Fibroblast of skin of left biceps (primary cell): ENCODE data around the gene ING3.
"Not testable (repeated sequence)": the region's sequence is repeated elsewhere in the genome, so short reads cannot be mapped to it uniquely, and the experiment has no call there.

Source experiments
- DNase-seq, 2 experiments: peaks; one replicate each; pipeline ENCODE4 v3.0.0-alpha.2; 2013; ENCODE audit warnings: low read depth in 2 of 2

The ING3 gene

DNA sequence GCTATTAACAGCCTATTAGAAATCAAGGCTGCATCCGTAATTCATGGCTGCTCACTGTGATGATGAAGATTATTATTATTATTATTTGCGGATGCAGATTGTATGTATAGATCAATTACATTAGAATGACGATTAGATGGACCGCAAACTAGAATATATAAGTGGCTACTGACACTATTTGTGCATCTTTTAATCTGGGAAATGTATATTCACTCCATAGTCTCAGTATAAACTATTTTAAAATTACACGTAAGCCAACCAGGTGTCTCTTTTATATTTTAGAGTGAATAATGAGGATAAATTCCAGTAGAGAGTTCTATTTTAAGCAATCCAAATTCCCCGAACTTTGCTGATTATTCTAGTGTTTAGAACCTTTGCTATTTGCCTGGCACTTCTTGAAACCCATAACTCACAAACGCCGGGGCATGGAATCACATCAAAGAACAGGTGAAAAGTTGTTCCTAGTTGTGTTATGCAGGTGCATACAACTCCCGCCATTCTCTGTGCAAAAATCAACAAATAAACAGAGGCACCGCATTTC is 509 bp upstream of the ING3 start:
- no peak for DNase-seq

DNA sequence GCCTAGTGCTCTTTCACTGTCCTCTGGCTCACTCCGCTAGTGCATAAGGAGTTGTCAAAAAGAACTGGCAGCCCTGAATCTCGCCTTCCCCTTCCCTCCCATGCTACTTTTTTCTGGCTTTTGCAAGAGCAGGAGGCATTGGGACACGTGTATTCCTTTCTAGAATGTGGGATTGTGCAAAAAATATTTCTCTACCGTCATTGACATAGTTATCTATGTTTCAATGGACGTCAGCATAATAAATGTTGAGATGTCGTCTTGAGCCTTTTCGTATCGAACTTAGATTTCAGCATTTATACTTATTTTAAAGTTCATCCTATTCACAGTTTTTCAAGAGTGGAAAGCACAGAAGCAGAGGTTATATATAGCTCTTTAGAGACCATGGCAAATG is 727 bp downstream of the ING3 start:
- no peak for DNase-seq

DNA sequence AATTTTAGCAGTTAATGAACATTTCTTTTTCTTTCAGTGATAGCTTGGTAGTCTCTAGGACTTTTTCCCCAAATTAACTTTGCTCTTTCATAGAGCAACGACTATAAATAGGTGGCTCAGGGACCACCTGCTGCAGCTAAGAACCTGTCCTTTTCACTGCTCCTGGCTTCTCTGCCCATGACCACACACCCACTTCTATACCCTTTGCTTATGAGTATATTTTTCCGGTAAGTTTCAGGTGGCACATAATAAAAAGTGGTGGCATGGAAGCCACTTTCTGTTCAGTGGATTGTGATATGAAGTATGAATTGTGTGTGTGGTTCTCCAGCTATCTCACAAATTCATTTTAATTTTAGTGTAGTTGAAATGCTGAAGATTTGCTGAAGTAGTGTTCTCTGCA is 1.2 kb downstream of the ING3 start:
- no peak for DNase-seq

DNA sequence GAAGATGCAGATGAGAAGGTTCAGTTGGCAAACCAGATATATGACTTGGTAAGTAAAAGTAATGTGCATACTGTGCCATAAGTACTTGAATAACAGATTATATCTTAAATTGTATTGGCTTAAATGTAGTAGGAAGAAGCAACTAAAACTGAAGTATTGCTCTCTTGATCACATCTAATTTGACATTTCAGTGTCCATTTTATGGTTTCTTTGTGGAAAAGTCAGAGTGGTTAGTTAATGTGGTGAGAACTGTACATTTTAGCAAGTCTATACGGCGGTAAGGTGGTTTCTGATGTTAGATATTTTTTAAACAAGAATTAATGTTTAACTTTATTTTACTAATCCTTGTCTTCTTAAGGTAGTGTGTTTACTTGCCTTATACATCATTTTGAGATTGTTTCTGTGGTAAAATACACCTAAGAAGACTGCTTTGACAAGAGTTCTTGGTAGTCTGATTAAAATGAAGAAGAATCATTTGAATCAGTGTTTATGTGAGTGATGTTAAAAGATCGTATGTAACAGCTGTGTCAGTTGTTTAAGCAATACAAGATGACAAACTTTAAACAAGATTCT is 5.1 kb downstream of the ING3 start:
- DNase-seq = no peak

DNA sequence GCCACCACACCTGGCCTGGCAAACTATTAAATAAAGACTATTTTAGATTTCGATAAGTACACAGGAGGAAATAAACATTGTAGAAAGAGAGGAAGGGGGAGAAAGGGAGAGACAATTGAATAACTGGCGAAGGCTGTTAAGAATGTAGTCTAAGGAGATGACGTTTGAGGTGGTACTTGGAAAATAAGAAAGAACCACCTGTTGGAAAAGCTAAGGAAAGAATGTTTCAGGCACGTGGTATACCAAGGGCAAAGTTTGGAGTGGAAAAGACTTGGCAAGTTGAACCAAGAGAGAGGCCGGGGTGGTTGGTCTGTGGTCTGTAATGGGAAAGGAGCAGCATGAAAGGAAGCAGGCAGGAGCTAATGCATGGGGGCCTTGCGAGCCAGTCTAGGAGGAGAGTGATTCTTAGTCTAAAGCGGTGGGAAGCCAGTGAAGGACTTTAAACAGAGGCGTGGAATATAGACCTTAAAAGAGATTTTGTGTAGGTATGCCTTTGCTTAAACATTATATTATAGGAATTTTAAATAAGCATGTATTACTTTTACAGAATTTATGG is 9.4 kb downstream of the ING3 start:
- no peak for DNase-seq

DNA sequence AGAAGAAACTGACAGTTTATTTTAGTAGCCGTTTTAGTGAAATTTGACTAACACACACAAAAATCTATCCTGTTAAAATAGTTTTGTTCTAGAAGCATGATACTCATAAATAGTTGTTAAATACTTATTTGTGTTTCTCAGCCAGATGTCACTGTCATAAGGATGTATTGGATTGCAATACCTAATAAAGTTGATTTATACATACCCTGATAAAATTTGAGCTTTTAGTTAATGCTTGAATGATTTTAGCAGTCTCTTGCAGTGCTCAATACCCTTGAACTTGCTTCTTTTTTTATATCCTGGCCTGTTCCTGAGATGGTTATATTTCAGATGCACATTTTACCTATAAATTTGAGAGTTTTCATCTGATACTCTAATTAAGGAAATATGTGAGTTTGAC is 10.1 kb downstream of the ING3 start:
- DNase-seq = no peak

DNA sequence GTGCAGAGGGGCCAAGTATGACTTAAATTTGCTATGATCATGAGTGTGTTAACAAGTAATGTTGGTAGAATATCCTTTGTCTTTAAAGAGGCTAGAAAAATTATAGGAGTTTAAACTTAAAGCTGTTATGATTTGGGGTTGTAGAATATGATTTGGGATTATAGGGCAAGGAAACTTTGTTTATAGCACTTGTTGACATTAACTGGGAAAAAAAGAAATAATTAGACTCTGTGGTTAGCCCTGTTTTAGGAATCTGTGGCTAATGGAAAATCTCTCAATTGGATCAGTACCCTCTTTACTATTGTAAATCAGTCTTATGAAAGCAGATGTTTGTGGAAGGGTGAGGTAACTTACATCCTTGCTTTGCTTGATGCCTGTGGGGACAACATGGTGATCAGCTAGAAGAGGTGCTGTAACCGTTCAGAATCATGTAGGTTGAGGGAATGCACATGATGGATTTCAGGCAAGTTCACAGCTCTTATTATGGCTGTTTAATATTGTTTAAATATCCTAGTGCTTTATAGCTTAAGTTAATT is 11.1 kb downstream of the ING3 start:
- no peak for DNase-seq

DNA sequence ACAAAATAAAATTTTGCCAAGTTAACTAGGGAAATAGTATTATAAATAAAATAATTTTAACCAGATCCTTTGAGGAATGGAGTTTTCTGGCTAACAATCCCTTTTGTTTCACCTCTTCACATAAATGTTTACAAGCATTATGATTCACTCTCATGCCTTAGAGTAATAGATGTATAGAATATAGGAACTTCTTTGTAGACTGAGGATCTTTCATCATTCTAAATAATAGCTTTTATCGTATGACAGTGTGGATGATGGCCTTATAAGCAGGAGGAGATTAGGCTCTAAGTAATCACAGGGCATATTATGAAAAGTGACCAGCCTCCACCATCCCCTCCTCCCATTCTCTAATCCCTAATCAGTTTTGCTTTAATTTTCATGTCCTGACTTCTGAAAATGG is 13.5 kb downstream of the ING3 start:
- DNase-seq = no peak

DNA sequence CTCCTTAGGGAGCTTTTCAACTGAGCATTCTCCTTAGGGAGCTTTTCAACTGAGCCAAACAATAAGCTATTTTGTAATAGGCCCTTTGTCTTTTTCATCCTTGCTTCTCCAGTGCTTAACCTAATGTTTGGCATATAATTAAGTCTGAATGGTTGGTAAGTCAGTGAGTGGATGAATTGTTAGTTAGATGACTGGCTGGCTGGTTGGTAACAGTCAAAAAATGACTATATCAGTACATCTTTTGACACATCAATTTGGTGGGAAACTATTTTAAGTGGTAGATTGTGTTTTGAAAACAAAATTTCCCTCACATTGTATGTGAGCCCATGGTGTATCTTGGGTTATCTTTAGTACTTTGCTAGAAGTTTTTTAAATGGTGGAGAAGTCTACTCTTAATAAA is 16.4 kb downstream of the ING3 start:
- no peak for DNase-seq

DNA sequence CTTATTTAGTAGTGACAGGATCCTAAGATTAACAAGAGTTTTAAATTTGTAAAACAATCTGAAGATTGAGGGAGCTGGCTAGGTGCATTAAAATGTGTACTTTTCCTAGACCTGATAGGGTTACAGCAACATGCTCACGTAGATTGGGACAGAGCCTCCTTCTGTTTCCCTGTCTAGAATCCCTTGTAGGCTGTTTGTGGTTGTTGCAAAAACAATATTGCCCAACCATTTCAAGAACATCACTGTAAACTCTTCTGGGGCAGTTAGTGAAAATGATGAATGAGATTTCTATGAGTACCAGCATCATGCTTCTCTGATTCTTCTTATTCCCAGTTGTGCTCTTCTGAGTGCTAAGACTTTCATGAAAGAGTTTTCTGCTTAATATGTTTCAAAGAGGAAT is 23.3 kb downstream of the ING3 start:
- no peak for DNase-seq

DNA sequence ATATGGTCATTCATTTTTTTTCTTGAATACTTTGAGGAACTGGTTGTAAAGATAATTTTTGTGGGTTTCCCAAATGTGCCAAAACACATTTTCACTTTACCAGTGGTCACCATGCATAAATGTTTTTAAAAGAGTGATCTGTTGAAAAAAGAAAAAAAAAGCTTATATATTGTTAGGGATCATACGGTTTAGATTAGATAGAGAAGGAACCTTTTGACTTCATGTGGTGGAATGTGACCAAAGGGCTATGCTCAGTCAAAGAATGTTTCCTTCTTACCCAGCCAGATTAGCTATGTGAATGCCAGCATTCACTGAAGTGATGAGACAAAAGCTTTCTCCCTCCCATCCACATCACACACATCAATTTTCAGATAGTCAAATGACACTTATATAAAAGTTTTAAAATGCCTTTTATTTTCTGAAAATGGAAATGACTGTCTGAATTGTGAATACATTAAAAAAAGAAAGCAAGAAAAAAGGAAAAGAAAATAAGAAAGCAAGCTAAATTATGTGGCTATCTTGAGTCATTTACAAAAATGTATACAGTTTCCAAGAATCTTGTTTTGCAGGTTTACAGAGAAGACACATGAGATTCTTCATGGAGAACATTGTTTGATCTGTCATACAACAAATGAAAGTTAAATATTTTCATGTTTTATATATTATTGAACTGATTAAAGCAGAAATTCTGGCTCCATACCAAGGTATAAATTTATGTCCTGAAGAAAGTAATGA is 29.4 kb downstream of the ING3 start:
- peak in 1 of 2 experiments; percentile 21 for DNase-seq

DNA sequence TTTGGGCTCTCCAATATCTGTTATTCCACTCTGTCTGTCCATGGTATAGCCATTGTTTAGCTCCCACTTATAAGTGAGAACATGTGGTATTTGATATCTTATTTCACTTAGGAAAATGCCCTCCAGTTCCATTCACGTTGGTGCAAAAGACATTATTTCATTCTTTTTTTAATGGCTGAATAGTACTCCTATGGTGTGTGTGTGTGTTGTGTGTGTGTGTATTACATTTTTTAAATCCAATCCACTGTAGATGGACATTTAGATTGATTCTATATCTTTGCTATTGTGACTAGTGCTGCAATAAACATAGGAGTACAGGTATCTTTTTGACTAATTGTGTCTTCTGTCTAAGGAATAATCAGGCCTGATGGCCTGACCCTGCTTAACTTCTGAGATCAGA is 30.5 kb downstream of the ING3 start:
- no peak for DNase-seq

DNA sequence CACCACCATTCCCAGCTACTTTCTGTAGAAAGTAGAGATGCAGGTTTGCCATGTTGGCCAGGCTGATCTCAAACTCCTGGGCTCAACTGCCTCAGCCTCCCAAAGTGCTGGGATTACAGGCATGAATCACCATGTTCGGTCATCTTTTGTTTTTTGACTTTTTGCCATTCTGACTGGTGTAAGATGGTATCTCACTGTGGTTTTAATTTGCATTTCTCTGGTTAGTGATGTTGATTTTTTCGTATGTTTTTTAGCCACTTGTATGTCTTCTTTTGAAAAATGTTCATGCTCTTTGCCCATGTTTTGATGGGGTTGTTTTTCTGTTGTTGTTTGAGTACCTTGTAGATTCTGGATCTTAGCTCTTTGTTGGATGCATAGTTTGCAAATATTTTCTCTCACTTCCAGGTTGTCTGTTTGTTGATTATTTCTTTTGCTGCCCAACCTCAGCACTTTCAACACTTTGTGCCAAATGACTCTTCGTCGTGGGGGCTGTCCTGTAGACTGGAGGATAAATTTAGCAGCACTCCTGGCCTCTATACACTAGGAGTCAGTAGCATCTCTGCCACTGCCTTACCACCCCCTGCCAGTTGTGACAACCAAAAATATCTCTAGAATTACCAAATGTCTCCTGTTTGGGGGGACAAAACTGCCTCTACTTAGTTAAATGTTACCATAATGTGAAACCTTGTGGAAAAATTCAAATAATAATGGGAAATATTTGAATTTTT is 31.5 kb downstream of the ING3 start:
- DNase-seq = peak; percentile 23 to 34

DNA sequence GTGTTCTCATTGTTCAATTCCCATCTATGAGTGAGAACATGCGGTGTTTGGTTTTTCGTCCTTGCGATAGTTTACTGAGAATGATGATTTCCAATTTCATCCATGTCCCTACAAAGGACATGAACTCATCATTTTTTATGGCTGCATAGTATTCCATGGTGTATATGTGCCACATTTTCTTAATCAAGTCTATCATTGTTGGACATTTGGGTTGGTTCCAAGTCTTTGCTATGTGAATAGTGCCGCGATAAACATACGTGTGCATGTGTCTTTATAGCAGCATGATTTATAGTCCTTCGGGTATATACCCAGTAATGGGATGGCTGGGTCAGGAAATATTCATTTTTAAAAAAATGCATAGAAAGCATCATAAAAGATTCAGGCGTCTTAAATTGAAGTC is 33.0 kb downstream of the ING3 start:
- DNase-seq = not testable (repeated sequence)

DNA sequence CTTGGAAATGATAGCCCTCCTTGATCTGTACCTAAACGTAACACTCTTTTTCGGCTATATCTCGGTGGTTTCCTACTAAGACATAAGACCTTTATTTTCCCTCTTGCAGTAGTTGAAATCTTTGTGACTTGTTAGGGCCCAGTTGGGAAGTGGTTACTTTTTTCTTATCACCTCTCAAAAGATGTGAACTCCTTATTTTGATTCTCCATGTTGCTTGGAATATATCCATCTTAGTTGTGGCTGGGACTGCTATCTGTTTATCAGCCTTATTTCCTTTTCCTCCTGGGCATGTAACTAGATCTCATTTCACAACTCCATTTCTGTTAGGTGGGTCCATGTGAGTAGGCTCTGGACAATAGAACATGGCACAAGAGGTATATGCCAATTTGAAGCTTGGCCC is 33.8 kb downstream of the ING3 start:
- DNase-seq = no peak

DNA sequence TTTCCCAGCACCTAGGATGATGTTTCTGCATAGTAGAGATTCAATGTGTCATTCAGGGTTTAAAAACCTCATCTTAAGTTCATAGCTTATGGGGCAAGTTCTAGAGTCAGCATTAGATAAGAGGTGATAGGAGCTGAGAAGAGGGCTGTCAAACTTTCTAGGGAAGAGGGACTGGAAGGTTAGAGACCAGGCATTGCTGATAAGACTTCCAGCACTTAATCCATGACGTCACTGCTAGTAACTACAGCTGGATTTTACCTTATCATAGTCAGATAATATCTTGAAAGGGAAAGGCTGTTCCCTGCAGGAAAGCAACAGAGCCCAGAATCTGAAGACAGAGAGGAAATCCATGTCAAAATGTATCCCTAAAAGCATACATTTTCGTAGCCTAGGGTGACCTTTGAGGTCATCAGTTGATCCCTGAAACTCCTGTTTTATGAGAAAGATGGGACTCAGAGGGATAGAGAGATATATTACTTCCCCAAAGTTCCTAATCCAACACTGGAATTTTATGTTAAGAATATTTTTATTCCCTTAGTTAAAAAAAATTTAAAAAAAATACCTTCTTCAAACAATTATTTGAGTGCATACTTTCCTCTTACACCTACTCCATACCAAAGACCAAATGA is 34.7 kb downstream of the ING3 start:
- no peak for DNase-seq

DNA sequence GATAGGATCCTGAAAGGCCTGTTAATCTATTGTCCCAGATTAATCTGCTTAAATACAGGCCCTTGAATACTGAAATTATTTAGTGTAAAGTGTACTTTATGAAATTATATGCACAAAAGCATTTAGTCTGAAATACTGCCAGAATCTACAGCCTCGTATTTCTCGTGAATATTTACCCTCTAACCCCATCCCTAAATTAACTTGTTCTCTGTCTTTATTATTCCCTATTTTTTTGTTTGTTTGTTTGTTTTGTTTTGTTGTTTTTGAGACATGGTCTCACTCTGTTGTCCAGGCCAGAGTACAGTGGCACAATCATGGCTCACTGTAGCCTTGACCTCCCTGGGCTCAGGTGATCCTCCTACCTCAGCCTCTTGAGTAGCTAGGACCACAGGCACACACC is 35.3 kb downstream of the ING3 start:
- DNase-seq = no peak

DNA sequence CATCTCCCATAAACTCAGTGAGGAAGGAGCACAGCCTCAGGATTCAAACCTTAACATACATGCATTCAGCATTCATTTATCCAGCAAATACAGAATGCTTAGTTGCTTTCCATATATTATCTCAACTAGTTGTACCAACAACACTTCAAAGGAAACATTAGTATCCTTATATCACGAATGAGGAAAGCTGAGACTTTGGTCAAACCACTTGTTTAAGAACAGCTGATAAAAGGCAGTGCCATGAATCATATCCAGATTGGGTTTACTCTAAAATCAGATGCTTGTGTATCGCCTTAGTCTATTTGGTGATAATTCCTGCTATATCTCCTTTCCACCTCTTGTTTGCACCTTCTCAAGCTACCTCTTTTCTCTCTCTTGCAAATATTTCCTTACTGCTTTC is 36.1 kb downstream of the ING3 start:
- DNase-seq = no peak

DNA sequence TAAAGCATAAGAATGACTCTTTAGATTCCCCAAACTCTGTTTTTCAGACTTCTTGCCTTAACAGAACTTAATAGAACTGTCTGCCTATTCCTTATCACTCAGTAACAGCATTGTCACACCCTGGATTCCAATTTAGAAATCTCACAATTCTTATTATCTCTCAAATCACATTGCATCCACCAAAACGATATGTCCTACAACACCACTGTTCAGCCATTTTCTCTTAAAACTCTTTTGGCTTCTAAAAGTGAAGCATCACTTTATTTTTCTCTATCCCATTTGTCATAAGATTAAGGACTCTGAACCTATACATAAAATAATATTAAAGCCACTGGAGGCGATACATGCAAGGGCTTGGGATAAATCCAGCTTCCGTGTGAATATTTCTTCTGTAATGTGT is 36.7 kb downstream of the ING3 start:
- DNase-seq = no peak

DNA sequence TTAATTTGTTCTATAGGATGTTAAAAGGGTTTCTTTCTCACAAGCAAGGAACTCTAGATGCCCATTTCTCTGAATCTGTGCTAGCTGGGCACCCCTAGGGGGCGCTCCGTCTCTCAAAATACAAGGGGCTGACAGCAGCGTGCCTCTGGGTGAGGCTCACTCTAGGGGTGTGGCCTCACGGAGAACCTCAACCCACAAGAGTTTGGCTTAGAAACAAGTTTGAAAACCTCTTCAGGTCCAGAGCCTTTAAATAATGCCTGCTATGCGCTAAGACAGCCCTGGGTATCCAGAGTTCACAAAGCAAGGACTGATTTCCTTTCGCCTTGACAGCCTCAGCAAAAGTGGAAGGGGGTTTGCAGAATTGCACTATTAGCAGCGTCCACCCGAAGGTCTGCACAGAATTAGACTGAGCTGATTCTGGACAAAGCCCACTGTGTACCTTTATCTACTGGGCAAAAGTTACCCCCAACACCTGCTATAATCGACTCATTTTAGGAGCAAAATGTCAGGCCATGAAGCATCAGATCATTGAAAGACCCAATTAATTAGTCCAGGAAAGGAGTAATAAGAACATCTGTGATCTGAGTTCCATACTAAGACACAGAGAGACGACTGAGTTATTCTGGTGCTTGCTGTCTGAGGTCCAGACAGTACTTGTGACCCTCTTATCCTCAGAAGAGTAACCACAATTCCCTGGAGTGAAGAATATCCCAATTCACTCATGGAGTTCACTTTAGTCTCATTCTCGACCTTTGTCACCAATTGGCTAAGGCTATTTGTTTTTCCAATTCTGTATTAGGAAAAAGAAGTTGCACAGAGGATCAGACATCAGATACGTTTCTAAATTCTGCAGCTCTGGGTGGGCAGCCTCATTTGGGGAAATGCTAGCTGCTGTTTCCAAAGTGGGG is 37.4 kb downstream of the ING3 start:
- peak; percentile 82 to 83 for DNase-seq
